ENCODE data around the gene SFT2D1. TPM values are rescaled to one million over a fixed set of nuclear protein-coding genes. Genes with fewer than 3 reads are reported as not detected.

The SFT2D1 gene
- total RNA-seq, 3 donors from 2014 or later: 40.4 to 67.5 (median 53.3) TPM

- intact Hi-C loops (cut with DNase I, micrococcal nuclease): loop anchor here in 1 of 2 donors (5.0 kb wide), 1 partner anchor 89 kb away; no protein-coding TSS in a partner anchor
- DNase-seq (peak in 2 of 3 donors; percentile 40 to 50), ATAC-seq (peak; percentile 75)
- peaks cover 1% of the 10 kb centered on the region for H3K4me1 ChIP-seq (ENCODE audit: low read depth)
- no peaks in the 10 kb centered on the region for H3K36me3 ChIP-seq (ENCODE audit: low read depth)
- no peak for TF ChIP-seq CTCF (IDR thresholded peaks at IDR 0.05)
- no peaks in the 10 kb centered on the region for H3K9me3 ChIP-seq
- no peak overlapping the region for H3K4me3 ChIP-seq
These were observed 28.9 kb downstream of the SFT2D1 start for GRCh38 chr6:166313255-166314070.

- intact Hi-C loops (cut with DNase I, micrococcal nuclease): loop anchor here in 1 of 2 donors (5.0 kb wide), 1 partner anchor 89 kb away; no protein-coding TSS in a partner anchor
- H3K36me3 ChIP-seq (ENCODE audit: low read depth): no peaks in the 10 kb centered on the region
- H3K9me3 ChIP-seq: no peaks in the 10 kb centered on the region
- DNase-seq: no peak
- no peak overlapping the region for H3K4me3 ChIP-seq
- ATAC-seq: no peak
- TF ChIP-seq CTCF (IDR thresholded peaks at IDR 0.05): no peak
- peaks cover 8% of the 10 kb centered on the region for H3K4me1 ChIP-seq (ENCODE audit: low read depth)
These were observed 29.5 kb downstream of the SFT2D1 start for GRCh38 chr6:166312832-166313231.

- H3K4me1 ChIP-seq (ENCODE audit: low read depth): peaks cover 13% of the 10 kb centered on the region
- no peaks in the 10 kb centered on the region for H3K36me3 ChIP-seq (ENCODE audit: low read depth)
- H3K4me3 ChIP-seq: no peak overlapping the region
- DNase-seq (no peak), ATAC-seq (no peak)
- no peak for TF ChIP-seq CTCF (IDR thresholded peaks at IDR 0.05)
- intact Hi-C loops (cut with DNase I, micrococcal nuclease): loop anchor here in 1 of 2 donors (5.0 kb wide), 1 partner anchor 92 kb away; no protein-coding TSS in a partner anchor
- no peaks in the 10 kb centered on the region for H3K9me3 ChIP-seq
These were observed 31.7 kb downstream of the SFT2D1 start for GRCh38 chr6:166310634-166311033.

GRCh38 chr6:166309977-166310376, 32.4 kb downstream of the SFT2D1 start:
- no peak for ATAC-seq
- peaks cover 13% of the 10 kb centered on the region for H3K4me1 ChIP-seq (ENCODE audit: low read depth)

More at GRCh38 chr6:166309977-166310376, 32.4 kb downstream of the SFT2D1 start:
- intact Hi-C loops (cut with DNase I, micrococcal nuclease): loop anchor here in 1 of 2 donors (5.0 kb wide), 1 partner anchor 92 kb away; no protein-coding TSS in a partner anchor
- Histone ChIP-seq H3K4me3 (no peak overlapping the region), H3K9me3 (no peaks in the 10 kb centered on the region), H3K36me3 (ENCODE audit: low read depth) (no peaks in the 10 kb centered on the region)
- TF ChIP-seq CTCF (IDR thresholded peaks at IDR 0.05): no peak
- no peak for DNase-seq
